ENCODE data around the gene KANSL1.
"Not testable (repeated sequence)": the region's sequence is repeated elsewhere in the genome, so short reads cannot be mapped to it uniquely, and the experiment has no call there.

KANSL1 gene

DNA sequence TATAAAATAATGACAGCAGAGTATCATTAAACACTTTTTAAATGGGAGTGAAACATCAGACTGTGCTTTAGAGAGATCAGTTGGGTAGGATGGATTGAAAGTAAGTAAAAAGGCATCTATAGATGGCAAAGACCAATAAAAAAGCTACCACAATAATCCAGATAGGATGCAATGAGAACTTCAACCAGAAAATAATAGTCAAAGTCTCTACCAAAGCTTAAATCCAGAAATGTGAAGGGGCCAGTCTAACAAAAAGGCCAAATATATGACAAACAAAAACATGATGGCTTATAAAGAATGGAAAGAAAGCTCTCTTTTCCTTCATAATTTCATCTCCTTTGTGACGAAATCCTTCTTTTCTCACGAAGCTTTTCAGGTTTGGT lies 12.3 kb downstream of the KANSL1 start:
- H3K4me3 ChIP-seq (ENCODE audit: low read length): no peak overlapping the region
- no peak for TF ChIP-seq ZNF274 (IDR thresholded peaks at IDR 0.05; ENCODE audit: low read depth, low read length)

DNA sequence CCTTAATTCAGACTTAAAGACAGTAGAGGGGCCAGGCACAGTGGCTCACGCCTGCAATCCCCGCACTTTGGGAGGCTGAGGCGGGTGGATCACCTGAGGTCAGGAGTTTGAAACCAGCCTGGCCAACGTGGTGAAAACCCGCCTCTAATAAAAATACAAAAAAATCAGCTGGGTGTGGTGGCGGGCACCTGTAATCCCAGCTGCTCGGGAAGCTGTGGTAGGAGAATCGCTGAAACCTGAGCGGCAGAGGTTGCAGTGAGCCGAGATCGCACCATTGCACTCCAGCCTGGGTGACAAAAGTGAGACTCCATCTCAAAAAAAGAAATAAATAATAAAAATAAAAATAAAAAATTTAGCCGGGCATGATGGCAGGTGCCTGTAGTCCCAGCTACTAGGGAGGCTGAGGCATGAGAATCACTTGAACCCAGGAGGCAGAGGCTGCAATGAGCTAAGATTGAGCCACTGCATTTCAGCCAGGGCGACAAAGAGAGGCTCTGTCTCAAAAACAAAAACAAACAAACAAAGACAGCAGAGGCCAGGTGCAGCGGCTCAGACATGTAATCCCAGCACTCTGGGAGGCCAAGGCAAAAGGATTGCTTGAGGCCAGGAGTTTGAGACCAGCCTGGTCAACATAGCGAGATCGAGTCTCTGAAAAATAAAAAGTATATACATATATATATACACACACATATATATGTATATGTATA lies 12.9 kb downstream of the KANSL1 start:
- H3K4me3 ChIP-seq (ENCODE audit: low read length): not testable (repeated sequence)

DNA sequence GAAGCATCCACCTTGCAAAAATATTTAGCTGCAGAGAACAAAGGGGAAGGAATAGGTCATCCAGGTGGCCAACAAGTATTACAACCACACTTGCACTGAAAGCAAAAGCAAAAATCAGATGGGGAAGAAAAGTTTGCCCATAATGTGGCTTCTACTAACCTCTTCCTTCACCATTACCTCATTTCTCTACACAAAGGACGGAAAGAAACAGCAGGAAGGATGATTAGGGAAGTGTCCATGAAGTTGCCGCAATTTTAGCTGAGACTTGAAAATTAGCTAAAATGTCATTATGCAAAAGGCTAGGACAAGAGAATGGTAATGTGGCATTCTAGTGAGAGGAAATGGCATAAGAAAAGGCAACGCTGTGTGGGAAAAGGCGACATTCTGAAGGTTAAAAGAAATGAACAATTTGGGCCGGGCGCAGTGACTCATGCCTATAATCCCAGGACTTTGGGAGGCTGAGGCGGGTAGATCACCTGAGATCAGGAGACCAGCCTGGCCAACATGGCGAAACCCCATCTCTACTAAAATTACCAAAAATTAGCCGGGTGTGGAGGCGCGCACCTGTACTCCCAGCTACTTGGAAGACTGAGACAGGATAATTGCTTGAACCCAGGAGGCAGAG lies 13.7 kb downstream of the KANSL1 start:
- no peak overlapping the region; the same call in 1 of the 2 replicates for H3K4me3 ChIP-seq (ENCODE audit: low read length)
- no peak for TF ChIP-seq ZNF274 (IDR thresholded peaks at IDR 0.05; ENCODE audit: low read depth, low read length)

DNA sequence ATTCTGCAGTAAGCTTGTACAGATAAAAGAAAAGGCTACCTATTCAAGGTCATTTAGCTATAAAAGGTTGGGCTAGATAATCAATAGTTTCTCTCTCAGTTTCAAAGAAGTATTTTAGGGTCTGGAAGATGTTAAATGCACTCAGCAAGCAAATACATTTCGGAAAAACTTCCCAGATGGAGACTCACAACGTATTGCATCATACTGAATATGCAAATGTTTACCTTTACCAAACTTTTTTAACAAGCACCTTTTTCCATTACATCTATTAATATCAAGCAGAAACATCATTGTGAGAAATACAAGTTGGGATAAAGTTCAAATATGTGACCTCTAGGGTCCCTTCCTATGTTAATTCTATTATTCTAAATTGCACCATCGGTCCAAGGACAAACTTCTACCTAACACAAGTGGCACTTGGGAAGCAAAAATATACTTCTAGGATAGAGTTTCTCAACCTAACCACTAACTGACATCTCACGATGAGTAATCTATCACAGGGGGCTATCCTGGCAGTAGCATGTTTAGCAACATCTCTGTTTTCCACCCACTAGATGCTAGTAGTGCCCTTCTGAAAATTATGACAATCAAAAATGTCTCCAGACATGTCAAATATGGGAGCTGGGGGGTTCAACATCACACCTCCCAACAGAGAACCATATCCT lies 14.5 kb downstream of the KANSL1 start:
- H3K4me3 ChIP-seq (ENCODE audit: low read length): no peak overlapping the region
- no peak for TF ChIP-seq ZNF274 (IDR thresholded peaks at IDR 0.05; ENCODE audit: low read depth, low read length)

DNA sequence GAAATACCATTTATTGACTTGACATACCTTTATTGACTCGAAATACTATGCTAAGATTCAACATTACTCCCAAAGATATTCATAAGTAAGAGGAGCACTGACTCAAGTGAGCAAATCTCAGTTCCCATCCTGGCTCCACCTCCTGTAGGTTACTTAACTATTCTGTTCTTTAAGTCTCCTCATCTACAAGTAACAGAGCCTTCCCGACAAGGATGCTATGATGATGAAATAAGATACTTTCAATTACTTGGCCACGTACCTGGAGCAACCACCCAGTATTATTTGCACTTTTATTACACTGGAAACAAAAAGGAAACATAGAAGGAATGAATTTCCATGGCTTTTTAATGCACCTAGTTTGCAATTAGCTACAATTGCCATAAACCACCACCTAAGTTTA lies 16.3 kb downstream of the KANSL1 start:
- H3K4me3 ChIP-seq (ENCODE audit: low read length): no peak overlapping the region
- no peak for TF ChIP-seq ZNF274 (IDR thresholded peaks at IDR 0.05; ENCODE audit: low read depth, low read length)

DNA sequence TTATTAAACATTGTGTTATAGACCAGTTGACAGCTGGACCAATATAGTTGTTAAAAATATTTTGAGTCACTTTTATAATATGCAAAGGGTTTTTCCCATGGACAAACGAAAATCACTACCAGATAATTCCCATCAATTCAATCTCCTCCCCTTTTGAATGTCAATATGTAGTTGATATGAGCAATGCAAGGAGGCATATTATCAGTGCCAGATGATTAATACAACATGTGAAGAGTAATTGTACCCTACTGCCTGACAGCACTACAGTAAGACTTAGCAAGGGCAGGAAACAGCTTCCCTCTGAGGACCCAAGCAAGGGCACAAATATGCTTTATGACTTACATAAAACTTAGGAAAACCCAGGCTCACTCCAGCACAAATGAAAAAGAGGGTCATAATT lies 17.3 kb downstream of the KANSL1 start:
- no peak for TF ChIP-seq ZNF274 (IDR thresholded peaks at IDR 0.05; ENCODE audit: low read depth, low read length)
- H3K4me3 ChIP-seq (ENCODE audit: low read length): no peak overlapping the region

DNA sequence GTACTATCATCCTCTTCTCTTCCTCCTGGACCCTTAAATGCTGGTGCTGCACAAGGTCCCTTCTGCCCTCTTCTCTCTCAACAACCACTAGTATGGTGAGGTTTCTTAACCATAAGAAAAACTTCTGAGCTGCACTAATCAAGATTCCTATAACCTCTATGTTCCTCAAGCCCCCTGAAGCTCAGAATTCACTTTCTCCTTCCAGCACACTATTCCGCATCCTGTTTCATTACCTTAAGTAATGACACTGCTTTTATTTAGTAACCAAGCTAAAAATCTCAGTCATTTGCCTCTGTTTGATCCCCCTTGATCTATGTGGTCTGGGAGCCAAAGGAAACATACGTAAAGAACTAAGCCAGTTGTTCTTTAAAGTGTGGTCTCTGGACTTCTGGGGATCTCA lies 20.1 kb downstream of the KANSL1 start:
- TF ChIP-seq ZNF274 (IDR thresholded peaks at IDR 0.05; ENCODE audit: low read depth, low read length): no peak

DNA sequence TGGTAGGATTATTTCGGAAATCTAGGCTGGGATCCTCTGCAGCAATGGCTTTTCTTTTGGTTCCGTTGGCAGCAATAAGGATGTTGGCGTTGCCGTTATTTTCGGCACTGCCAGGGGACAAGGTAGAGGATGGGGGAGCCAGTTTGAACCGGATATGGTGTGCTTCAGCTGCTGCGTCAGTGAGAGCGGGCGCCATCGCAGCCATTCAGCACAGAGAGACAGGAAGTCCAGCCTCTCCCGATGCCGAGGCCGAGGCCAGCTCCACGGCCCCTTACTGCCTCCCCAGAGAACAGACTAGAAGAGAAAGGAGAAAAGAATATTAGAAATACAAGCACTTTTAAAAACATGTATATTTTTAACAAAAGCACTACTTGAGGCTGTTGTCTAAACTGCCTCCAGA lies 21.3 kb downstream of the KANSL1 start:
- no peak overlapping the region for H3K4me3 ChIP-seq (ENCODE audit: low read length)
- TF ChIP-seq ZNF274 (IDR thresholded peaks at IDR 0.05; ENCODE audit: low read depth, low read length): no peak

More for the DNA sequence above, 20.1 kb downstream of the KANSL1 start:
- H3K4me3 ChIP-seq (ENCODE audit: low read length): no peak overlapping the region

DNA sequence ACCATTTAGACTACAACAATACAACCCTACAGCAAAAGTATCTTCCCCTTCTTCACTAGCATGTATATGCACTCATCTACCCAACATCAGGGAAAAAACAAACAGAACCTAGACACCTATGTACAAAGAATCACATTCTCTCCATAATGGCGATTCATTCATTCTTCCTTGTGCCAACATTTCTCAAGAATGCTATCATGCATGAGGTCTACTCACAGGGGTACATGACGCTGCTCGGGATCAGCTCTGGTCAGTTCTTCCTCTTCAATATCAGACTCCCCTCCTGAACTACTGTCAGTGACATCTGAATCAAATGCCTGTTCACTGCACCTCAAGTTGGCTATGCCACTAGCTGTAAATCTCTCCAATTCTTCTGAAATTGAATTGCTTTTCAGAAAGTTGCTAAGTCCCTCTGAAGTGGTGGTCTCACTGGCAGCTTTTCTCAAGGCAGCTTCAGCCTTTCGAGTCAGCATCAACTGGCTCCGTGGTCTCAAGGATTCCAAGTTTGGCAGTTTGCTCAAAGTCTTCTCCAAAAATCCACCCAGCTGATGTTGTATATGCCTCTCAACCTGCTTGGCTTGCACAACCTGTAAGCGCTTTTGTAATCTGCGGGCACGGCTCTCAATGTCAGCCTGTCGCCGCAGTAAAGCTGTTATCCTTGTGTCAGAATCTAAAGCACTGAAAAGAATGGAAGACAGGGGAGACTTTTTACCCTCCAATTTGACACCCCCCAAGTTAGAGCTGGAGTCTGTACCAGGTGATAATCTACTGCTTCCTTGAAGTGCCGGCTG lies 22.4 kb downstream of the KANSL1 start:
- no peak for TF ChIP-seq ZNF274 (IDR thresholded peaks at IDR 0.05; ENCODE audit: low read depth, low read length)
- H3K4me3 ChIP-seq (ENCODE audit: low read length): no peak overlapping the region

DNA sequence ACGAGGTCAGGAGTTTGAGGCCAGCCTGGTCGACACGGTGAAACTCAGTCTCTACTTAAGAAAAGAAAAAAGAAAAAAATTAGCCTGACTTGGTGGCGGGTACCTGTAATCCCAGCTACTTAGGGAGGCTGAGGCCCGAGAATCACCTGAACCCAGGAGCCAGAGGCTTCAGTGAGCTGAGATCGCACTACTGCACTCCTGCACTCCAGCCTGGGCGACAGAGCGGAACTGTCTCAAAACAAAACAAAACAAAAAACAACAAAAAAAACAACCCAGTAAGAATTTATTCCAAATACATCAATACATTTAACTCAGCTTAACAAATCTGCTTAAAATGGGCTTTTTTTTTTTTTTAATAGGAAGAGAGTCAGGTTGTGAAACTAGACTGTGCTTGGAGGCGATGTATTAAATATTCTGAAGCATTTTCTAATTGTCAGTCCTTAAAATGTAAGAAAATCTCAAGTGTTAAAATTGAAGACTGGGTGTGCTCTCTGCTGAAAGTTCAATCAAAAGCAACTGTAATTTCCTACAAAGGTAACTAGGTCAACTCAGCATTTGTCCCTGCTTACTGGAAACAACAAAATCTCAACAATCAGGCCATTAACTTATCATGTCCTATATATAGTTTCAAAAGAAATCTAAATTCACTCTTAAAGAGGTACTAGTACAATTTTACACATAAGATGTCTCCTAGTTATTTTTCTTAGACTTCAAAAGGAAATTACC lies 23.2 kb downstream of the KANSL1 start:
- no peak overlapping the region for H3K4me3 ChIP-seq (ENCODE audit: low read length)
- TF ChIP-seq ZNF274 (IDR thresholded peaks at IDR 0.05; ENCODE audit: low read depth, low read length): no peak

DNA sequence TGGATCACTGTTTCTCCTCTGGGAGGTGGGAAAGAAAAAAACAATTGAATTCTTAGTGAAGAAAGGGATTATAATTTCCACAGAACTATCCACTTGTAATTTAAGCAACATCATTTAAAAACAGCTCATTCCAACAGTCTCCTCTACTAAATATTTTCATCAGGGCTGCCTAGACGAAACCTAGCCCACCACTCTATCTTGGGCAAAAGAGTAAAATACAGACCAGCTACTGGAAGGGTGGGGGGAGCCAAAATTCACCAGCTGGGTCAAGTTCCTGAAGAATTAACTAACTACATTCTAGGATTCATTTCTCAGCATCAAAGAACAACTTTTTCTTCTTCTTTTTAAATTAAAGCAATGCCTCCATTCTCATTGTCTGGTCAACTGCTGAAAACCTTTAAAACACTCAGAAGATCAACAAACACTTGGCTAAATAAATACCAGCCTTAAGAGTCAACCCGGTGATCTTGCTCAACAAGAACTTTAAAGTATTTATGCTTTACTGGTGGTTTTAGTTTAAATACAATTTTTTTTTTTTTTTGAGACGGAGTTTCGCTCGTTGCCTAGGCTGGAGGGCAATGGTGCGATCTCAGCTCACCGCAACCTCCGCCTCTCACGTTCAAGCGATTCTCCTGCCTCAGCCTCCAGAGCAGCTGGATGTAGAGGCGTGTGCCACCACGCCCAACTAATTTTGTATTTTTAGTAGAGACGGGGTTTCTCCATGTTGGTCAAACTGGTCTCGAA lies 25.2 kb downstream of the KANSL1 start:
- no peak for TF ChIP-seq ZNF274 (IDR thresholded peaks at IDR 0.05; ENCODE audit: low read depth, low read length)

DNA sequence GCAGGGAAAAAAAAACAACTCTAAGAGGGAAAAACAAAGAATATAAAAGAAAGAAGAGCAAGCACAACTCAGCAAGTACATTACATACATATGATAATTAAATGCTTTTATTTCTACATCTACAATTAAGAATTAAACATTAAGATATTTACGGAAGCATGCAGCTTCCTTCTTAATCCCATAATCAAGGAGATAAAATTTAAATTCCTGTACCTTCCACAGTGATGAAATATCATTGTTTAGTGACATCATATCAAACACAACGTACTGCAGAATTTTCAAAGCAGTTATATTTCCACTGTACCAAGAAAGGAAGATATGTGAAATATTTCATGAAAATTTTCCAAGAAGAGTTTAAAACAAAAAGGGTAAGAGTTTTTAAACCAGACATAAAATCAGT lies 26.0 kb downstream of the KANSL1 start:
- no peak for TF ChIP-seq ZNF274 (IDR thresholded peaks at IDR 0.05; ENCODE audit: low read depth, low read length)

More for the DNA sequence above, 25.2 kb downstream of the KANSL1 start:
- H3K4me3 ChIP-seq (ENCODE audit: low read length): no peak overlapping the region

DNA sequence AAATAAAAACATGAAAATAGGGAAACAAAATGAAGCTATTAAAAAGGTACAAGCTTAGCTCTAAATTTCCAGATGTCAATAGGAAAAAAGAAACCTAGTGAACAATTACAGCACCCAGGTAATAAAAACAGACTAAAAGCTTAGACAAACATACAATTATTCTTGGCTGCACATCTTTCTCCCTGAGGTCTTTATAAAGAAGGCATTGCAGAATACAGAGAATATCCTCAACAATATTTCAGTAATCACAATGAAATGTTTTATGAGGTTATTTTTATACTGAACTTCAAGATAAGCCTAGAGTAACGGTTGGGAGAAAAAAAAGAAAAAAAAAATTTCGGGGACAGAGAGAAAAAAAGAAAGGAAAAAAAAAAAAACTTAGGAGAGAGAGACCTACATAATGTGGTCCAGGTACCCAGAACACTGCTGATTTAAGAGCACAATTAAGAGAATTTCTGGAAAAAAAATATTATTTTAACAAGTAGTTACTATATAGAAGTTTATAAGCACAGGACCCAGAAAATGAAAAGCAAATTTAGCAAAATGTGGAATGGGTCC lies 26.5 kb downstream of the KANSL1 start:
- no peak overlapping the region for H3K4me3 ChIP-seq (ENCODE audit: low read length)
- TF ChIP-seq ZNF274 (IDR thresholded peaks at IDR 0.05; ENCODE audit: low read depth, low read length): no peak

More for the DNA sequence above, 26.0 kb downstream of the KANSL1 start:
- H3K4me3 ChIP-seq (ENCODE audit: low read length): no peak overlapping the region

Measured in GM08714 (cell line).